Measurements from ENCODE around the gene NF2. TPM values are rescaled to one million over a fixed set of nuclear protein-coding genes. Genes with fewer than 3 reads are reported as not detected.

The NF2 gene
- total and polyA plus RNA-seq, 10 of the 15 experiments (the other 5 are each of a cell fraction or from before 2014, with no cell fraction given), result 2.2 to 49.8 (median 22.5) TPM

GRCh38 chr22:29567338-29567737 lies 36.1 kb upstream of the NF2 start:
- Histone ChIP-seq H3K4me3 (no peak overlapping the region), H3K27ac (ENCODE audit: control insufficient read depth, insufficient read depth) (no peak overlapping the region), H3K4me2 (ENCODE audit: control insufficient read depth, insufficient read depth) (no peak overlapping the region), H3K79me2 (ENCODE audit: control insufficient read depth, insufficient read depth, low read length) (no peaks in the 10 kb centered on the region), H3K9ac (ENCODE audit: control insufficient read depth, insufficient read depth, low read length) (no peak overlapping the region), H2AFZ (ENCODE audit: control insufficient read depth, low read depth, low read length) (no peak overlapping the region), H3K9me3 (replicated peaks; ENCODE audit: control insufficient read depth, insufficient read depth, low read length) (no peaks in the 10 kb centered on the region), H3K36me3 (ENCODE audit: control insufficient read depth in 2 of 2, insufficient read depth in 2 of 2, low read length in 1 of 2) (peaks cover 0 to 7% of the 10 kb centered on the region in 2 experiments; a peak in 1 of 4 replicates), H3K27me3 (replicated peaks in 1 of 2; ENCODE audit: control insufficient read depth in 2 of 2, insufficient read depth in 2 of 2, low read length in 1 of 2) (no peaks in the 10 kb centered on the region), H4K20me1 (ENCODE audit: control insufficient read depth, insufficient read depth) (no peaks in the 10 kb centered on the region), H3K4me1 (ENCODE audit: control insufficient read depth, insufficient read depth, low read length) (no peaks in the 10 kb centered on the region)
- in situ Hi-C loops (cut with MboI), result no loop called here
- BruUV-seq (replicated peaks), result no TSS peak
- ChIA-PET SMC1A (ENCODE audit: uncharacterized antibody, unreplicated experiment) (no interaction called here), POLR2A (interaction anchor here (1.5 kb wide), 1 partner anchor 13 kb away, joined by 5 read pairs; the partner anchor contains the start of gene THOC5), CTCF (interaction anchor here (0.7 to 1.2 kb wide), 2 partner anchors 14 to 105 kb away, joined by 3 to 7 read pairs; partner anchors contain the start of gene THOC5), RAD21 (ENCODE audit: unreplicated experiment) (no interaction called here)
- no peak for DNase-seq (ENCODE audit: low read depth, low spot score)
- FAIRE-seq, result no peak
- 91% methylated on average over 7 of the region's 7 CpGs for WGBS (ENCODE audit: insufficient coverage, insufficient replicate concordance, low lambda C conversion rate, missing lambda C conversion rate)
- ATAC-seq, result no peak
- intact Hi-C loops (cut with micrococcal nuclease; ENCODE audit: unreplicated experiment), result no loop called here
- TF ChIP-seq PAX8 (IDR thresholded peaks at IDR 0.05), result no peak
- no peak for TF ChIP-seq CREM (IDR thresholded peaks at IDR 0.05; ENCODE audit: low read depth)
- TF ChIP-seq, protein P1, sequence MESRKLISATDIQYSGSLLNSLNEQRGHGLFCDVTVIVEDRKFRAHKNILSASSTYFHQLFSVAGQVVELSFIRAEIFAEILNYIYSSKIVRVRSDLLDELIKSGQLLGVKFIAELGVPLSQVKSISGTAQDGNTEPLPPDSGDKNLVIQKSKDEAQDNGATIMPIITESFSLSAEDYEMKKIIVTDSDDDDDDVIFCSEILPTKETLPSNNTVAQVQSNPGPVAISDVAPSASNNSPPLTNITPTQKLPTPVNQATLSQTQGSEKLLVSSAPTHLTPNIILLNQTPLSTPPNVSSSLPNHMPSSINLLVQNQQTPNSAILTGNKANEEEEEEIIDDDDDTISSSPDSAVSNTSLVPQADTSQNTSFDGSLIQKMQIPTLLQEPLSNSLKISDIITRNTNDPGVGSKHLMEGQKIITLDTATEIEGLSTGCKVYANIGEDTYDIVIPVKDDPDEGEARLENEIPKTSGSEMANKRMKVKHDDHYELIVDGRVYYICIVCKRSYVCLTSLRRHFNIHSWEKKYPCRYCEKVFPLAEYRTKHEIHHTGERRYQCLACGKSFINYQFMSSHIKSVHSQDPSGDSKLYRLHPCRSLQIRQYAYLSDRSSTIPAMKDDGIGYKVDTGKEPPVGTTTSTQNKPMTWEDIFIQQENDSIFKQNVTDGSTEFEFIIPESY (IDR thresholded peaks at IDR 0.05), result no peak
- no peak for TF ChIP-seq LARP7 (IDR thresholded peaks at IDR 0.05)
- TF ChIP-seq, protein P2, sequence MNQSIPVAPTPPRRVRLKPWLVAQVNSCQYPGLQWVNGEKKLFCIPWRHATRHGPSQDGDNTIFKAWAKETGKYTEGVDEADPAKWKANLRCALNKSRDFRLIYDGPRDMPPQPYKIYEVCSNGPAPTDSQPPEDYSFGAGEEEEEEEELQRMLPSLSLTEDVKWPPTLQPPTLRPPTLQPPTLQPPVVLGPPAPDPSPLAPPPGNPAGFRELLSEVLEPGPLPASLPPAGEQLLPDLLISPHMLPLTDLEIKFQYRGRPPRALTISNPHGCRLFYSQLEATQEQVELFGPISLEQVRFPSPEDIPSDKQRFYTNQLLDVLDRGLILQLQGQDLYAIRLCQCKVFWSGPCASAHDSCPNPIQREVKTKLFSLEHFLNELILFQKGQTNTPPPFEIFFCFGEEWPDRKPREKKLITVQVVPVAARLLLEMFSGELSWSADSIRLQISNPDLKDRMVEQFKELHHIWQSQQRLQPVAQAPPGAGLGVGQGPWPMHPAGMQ (IDR thresholded peaks at IDR 0.05; ENCODE audit: borderline replicate concordance), result no peak
- TF ChIP-seq EP300 (IDR thresholded peaks at IDR 0.05; ENCODE audit: borderline replicate concordance in 1 of 2, control insufficient read depth in 1 of 2, low read depth in 2 of 2, low read length in 2 of 2), result no peak
- no peak for TF ChIP-seq ELK1 (IDR thresholded peaks at IDR 0.05; ENCODE audit: low read depth, low read length)
- TF ChIP-seq TCF3 (IDR thresholded peaks at IDR 0.05; ENCODE audit: borderline replicate concordance, insufficient read depth, low read depth, low read length), result no peak
- TF ChIP-seq, protein P3, sequence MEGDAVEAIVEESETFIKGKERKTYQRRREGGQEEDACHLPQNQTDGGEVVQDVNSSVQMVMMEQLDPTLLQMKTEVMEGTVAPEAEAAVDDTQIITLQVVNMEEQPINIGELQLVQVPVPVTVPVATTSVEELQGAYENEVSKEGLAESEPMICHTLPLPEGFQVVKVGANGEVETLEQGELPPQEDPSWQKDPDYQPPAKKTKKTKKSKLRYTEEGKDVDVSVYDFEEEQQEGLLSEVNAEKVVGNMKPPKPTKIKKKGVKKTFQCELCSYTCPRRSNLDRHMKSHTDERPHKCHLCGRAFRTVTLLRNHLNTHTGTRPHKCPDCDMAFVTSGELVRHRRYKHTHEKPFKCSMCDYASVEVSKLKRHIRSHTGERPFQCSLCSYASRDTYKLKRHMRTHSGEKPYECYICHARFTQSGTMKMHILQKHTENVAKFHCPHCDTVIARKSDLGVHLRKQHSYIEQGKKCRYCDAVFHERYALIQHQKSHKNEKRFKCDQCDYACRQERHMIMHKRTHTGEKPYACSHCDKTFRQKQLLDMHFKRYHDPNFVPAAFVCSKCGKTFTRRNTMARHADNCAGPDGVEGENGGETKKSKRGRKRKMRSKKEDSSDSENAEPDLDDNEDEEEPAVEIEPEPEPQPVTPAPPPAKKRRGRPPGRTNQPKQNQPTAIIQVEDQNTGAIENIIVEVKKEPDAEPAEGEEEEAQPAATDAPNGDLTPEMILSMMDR (IDR thresholded peaks at IDR 0.05 in 2 of 3, conservative IDR thresholded peaks at IDR 0.05 in 1 of 3; ENCODE audit: control insufficient read depth in 2 of 3, extremely low read depth in 1 of 3, insufficient read depth in 1 of 3, low read depth in 3 of 3, low read length in 3 of 3), result no peak
- TF ChIP-seq, protein P4, sequence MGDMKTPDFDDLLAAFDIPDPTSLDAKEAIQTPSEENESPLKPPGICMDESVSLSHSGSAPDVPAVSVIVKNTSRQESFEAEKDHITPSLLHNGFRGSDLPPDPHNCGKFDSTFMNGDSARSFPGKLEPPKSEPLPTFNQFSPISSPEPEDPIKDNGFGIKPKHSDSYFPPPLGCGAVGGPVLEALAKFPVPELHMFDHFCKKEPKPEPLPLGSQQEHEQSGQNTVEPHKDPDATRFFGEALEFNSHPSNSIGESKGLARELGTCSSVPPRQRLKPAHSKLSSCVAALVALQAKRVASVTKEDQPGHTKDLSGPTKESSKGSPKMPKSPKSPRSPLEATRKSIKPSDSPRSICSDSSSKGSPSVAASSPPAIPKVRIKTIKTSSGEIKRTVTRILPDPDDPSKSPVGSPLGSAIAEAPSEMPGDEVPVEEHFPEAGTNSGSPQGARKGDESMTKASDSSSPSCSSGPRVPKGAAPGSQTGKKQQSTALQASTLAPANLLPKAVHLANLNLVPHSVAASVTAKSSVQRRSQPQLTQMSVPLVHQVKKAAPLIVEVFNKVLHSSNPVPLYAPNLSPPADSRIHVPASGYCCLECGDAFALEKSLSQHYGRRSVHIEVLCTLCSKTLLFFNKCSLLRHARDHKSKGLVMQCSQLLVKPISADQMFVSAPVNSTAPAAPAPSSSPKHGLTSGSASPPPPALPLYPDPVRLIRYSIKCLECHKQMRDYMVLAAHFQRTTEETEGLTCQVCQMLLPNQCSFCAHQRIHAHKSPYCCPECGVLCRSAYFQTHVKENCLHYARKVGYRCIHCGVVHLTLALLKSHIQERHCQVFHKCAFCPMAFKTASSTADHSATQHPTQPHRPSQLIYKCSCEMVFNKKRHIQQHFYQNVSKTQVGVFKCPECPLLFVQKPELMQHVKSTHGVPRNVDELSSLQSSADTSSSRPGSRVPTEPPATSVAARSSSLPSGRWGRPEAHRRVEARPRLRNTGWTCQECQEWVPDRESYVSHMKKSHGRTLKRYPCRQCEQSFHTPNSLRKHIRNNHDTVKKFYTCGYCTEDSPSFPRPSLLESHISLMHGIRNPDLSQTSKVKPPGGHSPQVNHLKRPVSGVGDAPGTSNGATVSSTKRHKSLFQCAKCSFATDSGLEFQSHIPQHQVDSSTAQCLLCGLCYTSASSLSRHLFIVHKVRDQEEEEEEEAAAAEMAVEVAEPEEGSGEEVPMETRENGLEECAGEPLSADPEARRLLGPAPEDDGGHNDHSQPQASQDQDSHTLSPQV (IDR thresholded peaks at IDR 0.05), result no peak
- no peak for TF ChIP-seq TARDBP (IDR thresholded peaks at IDR 0.05; ENCODE audit: borderline replicate concordance)

All from GM12878 (cell line).